Right kidney (tissue), 1 donor: ENCODE measurements around the gene FGF21.
A peak's percentile ranks its signal among the peaks of the same experiment; 100 is the strongest.
"Not testable (repeated sequence)": the region's sequence is repeated elsewhere in the genome, so short reads cannot be mapped to it uniquely, and the experiment has no call there.

Experiments used
- DNase-seq: peaks from one replicate; pipeline ENCODE4 v3.0.0-alpha.2; 2016

Gene FGF21

GRCh38 chr19:48787331-48787730 lies 32.0 kb downstream of the FGF21 start:
- not testable (repeated sequence) for DNase-seq

GRCh38 chr19:48793271-48793670 lies 37.9 kb downstream of the FGF21 start:
- DNase-seq: no peak

DNA sequence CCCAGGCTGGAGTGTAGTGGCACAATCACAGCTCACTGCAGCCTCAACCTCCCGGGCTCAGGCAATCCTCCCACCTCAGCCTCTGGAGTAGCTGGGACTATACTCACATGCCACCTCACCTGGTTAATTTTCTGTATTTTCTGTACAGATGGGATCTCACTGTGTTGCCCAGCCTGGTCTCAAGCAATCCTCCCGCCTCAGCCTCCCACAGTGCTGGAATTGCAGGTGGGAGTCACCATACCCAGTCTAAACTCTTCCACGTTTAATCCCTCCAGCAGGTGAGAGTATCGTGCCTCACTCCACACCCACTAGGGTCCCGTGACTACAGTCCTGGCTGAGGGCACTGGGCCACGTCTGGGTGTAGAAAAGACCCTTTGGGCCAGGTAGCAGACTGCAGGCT lies 39.0 kb downstream of the FGF21 start:
- no peak for DNase-seq

DNA sequence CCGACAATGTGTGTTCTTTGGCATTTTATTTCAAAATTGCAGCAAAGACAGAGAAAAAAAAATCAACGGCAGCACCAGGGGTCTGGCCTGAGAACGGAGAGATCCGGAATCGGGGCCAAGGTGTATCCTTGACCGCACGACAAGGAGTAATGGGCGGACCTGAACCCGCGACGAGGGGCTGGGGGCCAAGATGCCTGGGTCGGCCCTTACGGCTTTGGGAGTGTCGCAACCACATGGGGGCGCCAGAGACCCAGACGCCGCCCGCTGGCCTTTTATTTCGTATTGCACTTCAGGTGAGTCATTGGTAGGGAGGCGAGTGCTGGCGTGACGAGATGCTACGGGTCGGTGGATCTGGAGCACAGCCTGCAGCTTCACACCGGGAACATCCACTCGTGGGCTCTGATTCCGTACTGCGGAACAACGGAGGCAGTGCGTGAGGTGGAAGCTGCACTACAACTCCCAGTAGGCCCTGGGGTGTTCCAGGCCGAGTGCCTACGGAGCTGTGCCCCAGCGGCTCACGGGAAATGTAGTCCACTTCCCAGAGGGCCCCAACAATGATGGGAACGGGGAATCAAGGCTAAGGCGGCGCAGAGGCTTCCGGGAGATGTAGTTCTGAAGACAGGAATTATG lies 39.8 kb downstream of the FGF21 start:
- DNase-seq: peak; percentile 96

DNA sequence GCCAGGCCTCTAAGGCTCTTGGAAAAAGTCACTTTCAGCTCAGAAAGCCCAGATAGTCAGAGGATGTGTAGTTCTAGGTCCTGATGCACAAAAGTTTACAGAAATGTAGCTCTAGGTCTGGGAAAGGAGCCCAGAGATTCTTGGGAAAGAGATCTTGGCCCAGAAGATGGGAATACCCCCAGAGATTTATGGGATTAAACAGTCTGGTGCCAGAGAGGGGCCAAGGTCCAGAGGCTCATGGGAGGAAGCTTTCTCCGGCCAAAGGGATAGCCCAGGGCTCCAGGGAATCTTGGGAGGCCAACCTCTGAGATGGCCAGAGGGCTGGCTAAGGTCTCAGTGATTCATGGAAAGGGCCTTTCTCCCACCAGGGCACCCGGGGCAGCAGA lies 40.4 kb downstream of the FGF21 start:
- DNase-seq: no peak

DNA sequence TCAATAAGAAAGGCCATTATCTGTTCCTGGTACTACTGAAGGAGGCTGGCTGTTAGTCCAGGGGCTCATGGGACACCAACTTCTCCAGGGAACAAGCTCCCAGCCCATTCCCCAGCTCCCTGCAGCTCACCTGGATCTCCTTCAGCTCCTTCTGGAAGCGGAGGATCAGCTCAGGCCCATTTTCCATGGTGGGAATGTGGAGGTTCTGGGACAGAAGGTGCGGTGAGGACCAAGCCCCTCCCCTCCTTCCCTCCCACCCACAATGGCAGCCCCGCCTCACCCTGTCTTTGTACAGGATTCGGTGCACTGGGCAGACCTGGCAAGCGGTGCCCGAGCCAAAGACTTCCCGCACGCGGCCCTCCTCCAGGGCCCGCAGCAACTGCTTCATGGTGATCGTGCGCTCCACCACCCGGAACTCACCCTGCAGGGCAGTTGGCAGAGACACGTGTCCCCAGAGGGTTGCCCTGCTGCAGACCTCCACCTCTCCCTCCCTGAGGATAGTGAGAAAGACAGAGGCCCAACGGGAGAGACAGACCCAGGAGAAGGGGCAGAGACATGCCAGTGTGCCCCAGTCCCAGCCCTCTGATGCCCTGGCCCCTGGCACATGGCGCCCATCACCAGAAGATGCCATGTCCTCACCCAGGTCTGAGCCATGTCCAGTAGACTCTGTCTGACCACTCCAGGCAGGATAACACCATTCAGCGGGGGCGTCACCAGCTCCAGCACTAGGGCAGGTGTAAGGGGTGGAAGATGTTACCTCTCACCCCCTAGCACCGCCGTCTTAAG lies 41.2 kb downstream of the FGF21 start:
- no peak for DNase-seq

- DNase-seq: no peak
Observed at GRCh38 chr19:48797103-48797502, 41.8 kb downstream of the FGF21 start.

DNA sequence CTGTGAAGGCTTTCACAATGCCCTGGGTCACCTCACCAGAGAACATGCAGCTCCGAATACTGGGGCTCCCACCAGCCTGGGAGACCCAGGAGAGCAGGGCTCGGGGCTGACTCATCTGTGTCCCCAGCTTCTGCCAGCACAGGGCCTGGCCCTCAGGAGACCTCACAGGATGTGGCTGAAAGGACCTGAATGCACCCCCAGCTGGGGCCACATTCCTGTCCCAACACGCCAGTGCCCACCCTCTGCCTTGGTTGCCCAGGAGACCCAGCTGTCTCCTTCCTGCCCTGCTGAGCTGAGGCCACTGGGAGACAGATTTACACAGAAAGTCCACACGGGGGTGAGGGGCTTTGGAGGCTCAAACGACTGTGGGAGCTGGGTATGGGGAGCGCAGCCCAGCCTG lies 43.6 kb downstream of the FGF21 start:
- no peak for DNase-seq

DNA sequence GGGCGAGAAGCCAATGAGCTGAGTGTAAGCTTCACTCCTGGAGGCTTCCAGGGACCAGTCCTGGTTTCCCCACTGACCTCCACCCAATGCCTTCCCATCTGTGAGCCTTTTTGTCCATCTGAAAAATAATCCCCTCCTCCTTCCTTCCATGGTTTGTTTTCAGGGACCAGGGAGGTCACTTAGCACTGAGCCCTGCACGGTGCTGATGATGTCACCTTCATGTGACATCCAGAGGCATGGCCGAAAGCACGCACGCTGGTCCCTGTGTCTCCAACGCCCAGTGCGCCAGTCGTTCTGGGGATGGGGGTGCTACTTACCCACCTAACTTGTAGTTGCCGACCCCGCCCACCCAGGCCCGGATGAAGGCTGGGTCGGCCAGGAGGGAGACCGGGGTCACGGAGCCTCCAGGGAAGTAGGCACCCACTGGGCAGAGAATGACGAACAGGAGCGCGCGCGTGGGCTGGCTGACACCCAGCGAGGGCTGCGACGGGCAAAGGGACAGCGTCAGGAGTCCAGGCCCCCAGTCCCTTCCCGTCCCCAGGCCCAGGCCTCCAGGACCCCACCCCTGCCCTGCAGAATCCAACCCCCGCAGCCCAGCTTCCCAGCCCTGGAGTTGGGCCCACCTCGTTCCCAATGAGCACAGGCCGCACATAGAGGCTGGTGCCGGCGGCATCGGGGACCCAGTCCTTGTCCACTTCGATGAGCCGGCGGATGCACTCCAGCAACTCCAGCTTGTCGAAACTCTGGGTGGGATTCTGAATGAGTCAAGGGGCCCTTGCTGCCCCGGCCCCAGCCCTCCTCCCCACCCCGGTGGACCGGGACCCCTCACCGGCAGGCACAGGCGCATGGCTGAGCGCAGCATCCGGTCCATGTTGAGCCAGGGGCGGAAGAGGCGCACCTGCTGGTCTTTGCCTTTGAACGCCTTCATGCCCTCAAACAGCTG lies 44.3 kb downstream of the FGF21 start:
- DNase-seq: no peak

GRCh38 chr19:48802623-48803022 lies 47.3 kb downstream of the FGF21 start:
- no peak for DNase-seq

GRCh38 chr19:48804496-48804895 lies 49.2 kb downstream of the FGF21 start:
- no peak for DNase-seq

DNA sequence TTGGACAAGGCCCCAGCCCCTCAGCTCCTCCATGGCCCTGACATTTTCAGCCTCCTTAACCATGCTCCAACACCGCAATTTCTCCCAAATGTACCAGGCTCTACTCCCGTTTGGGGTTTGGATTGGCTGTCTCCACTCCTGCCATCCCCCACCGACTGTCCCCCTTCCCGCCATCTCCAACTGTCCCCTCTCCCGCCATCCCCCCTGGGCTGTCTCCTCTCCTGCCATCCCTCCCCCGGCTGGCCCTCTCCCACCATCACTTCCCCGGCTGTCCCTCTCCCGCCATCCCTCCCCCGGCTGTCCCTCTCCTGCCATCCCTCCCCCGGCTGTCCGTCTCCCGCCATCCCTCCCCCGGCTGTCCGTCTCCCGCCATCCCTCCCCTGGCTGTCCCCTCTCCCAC lies 50.1 kb downstream of the FGF21 start:
- no peak for DNase-seq

DNA sequence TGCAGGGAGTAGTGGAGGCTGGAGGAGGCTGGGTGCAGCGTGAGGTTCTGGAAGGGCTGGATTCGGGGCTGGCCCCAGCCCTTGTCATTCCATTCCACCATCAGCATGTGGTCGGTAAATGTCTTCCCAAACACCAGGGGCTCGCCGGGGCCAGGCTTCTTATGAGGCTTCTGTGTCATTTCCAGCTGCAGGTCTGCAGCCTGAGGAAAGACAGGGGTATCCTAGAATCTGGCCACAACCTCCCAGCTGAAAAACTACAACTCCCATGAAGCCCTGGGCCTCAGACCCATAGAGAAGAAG lies 51.1 kb downstream of the FGF21 start:
- no peak for DNase-seq

- DNase-seq: peak; percentile 58
Observed at GRCh38 chr19:48806818-48807589, 51.7 kb downstream of the FGF21 start.

GRCh38 chr19:48807590-48808308 lies 52.4 kb downstream of the FGF21 start:
- DNase-seq: no peak
